HG03064 (cell line): ENCODE data around the gene CDC25C.

Experiments
- ATAC-seq: cut with Tn5 transposase; IDR thresholded peaks from one replicate; pipeline ENCODE4 v1.9.1; 2021; ENCODE audit warnings: low read depth; ENCODE audit not compliant: unreplicated experiment

CDC25C gene

GRCh38 chr5:138331449-138332368, at the start of gene CDC25C:
Gene CDC25C, minus strand, starts transcription at chr5:138331804. Its CDS starts 624 bp downstream, at chr5:138331180.
- peak; percentile 98 for ATAC-seq

GRCh38 chr5:138372653-138373052, 41.0 kb upstream of the CDC25C start:
- ATAC-seq = no peak

DNA sequence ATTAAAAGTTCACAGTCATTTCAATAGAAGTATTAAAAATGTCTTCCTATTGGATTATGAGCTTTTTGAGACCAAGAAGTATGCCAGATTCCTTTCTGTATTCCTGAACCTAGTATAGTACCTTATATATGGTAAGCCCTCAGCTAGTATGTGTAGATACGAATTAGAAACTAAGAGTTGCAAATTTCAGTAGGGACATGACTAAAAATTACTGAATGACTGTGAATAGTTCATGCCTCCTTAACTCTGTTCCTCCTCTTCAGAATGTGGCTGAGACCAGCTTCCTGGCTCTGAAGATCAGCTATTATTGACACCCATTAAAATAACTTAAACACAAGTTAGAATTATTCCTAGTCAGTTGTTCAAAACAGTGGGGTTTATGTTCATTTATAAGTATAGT, 40.6 kb upstream of the CDC25C start:
- ATAC-seq = peak; percentile 72

- no peak for ATAC-seq
Observed at GRCh38 chr5:138371454-138371853, 39.9 kb upstream of the CDC25C start.

DNA sequence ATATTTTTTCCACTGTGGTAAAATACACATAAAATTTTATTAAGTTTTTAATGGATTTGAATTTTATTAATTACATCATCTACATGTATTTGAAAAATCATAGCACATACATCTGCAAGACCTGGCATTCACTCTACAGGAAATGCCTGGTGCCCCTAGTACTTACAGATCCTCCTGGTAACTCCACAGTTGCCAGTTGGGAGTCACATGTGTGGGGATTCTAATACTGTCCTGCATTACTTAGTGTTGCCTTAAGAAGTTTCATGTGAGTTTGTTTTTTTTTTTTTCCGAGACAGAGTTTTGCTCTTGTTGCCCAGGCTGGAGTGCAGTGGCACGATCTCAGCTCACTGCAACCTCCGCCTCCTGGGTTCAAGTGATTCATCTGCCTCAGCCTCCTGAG, 38.9 kb upstream of the CDC25C start:
- ATAC-seq = no peak

- ATAC-seq = no peak
Observed at GRCh38 chr5:138369706-138370105, 38.1 kb upstream of the CDC25C start.

GRCh38 chr5:138369261-138369660, 37.7 kb upstream of the CDC25C start:
- ATAC-seq = no peak

- ATAC-seq = no peak
Observed at GRCh38 chr5:138366632-138367382, 35.2 kb upstream of the CDC25C start.

DNA sequence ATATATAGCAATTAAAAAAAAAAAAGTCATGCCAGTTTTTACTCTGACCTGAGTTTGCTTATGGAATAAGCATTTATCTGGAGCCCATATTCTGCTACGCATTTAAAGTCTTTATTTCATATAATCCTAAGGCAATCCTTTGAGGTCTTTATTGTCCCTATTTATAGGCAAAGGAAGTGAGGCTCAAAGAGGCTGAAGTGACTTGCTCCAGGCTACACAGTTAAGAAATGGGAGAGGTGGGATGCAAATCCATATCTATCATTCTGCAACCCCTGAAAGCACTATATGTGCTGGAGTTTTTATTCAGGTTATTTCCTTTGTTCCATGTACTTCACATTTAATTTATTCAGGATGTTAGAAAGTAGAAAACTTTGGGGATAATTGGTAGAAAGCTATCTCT, 33.0 kb upstream of the CDC25C start:
- no peak for ATAC-seq

GRCh38 chr5:138360941-138361452, 29.4 kb upstream of the CDC25C start:
- no peak for ATAC-seq

DNA sequence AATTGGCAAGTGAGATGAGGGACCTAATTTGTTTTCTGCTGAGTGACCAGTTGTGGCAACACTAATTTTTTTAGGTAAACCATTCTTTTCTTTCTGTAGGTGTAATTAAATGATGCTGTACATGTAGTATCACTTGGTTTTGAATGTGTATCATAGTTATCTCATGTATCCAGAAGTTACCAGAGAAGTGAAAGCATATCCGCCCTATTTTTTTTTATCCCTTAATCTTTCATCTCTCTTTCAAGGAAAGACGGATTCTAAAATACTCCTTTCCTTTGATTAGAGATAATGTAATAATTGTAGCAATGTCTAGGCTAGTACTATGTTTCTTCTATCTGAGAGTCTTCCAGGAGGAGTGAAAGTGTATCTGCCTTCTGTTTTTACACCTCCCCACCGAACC, 28.0 kb upstream of the CDC25C start:
- ATAC-seq = no peak

DNA sequence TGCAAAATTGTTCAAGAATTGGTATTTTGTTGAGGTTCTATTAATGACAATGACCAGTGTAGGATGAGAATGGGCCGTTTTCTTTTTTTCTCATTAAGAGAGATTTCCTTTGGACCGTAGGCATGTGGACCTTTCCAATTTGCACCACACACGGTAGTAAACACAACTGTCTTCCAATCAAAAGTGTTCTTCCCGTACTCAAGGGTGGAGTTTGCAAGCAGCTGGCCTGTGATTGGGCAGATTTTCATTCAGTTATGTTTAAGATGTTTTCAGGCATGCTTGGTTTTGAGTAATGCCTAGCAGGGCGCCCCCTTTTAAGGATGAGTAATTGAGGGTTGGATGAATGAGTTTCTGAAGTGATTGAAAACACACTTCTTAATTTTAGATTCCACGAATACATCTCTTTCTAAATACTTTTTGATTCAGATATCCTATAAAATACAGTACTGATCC, 23.3 kb upstream of the CDC25C start:
- ATAC-seq = no peak

DNA sequence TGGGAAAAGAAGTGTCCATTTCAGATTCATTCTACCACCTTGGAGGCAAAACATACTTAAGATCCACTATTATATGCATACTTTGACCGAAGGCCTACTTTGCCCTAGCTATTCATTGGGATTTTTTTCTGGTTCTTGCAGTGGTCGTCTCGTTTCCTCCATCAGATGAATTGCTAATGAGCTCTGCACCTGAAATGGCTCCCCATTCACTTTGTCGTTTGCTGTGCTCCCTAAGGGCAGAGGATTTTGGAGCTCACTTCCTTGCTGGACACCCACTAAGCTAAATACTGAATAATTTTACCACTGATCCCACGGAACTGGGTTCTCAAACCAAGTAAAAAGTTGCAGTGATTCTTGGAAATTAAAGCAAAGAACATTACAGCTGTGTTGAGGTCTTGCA, 22.8 kb upstream of the CDC25C start:
- ATAC-seq = no peak

DNA sequence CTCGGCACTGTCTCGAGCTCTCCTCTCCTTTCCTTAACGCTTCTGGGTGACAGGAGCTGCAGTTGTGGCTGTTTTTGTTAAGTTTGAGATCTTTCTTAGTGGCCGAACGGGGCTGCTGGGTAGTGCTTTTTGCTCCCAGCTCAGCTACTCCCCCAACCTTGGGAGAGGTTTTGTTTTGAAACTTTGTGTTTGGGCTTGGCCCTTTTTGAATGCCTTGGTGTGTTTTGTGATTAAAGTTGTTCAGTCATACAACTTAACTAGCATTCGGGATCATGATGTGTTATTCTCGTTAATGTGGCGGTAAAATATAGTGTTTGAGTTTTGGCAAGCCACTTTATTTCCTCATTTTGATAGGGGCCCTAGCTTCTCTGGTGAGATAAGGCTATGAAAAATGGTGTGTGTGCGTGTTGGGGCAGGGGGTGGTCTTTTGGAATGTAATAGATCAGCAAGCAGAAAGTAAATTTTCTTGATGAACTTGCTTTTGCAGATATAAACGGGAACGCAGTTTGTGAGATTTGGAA, 22.0 kb upstream of the CDC25C start:
- ATAC-seq = no peak

GRCh38 chr5:138352722-138353559, 21.3 kb upstream of the CDC25C start:
- ATAC-seq = peak; percentile 49

DNA sequence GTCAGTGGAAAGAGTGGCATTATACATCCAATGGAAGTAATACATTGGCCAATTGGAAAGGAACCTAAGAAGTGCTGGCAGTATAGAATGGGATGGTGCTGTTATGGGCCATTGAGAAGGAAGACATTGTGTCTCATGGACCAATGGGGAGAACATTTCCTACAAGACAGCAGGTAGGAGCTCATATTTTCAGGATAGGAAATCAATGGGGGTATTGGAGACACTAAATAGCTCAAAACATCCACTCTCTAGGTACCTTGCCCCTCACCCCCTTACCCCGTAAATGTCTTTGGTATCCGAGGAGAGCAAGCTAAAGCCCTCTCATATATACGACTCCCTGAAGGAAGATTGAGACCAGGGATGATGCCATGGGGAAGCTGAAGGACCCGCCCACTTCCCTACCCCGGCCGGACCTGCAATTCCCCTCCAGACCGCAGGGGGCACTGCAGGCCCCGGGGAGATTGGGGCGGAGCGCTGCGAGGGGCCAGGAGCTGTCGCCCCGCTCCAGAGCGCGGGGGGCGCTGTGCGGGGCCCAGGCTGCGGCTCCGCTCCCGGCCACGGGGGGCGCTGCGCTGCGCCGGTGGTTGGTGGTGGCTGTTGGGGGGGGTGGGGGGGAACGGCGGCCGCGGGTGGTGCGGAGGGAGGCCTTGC, 20.6 kb upstream of the CDC25C start, which contains the start of gene KDM3B:
TSS of gene KDM3B (plus strand) at position 615 of the 651 bp plus-strand sequence. CDS start 111 bp downstream, outside the sequence.
- ATAC-seq = peak; percentile 47

DNA sequence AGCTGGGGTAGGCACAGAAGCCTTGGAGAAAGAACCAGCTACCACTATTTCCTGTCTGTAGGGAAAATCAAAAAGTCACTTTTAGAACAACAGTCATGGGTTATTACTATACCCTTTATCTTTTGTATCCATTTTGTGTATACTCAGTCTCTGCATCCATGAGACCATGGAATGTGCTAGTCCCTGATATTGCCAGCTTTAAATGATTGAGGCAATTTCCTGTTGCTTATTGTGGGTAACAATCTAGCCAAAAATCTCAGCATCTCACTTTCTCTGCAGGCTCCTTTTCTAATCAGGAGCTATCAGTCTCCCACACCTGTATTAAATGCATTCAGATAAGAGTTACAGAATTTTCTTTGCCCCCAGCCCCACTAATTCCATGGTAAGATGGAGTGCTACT, 19.9 kb upstream of the CDC25C start:
- no peak for ATAC-seq

- no peak for ATAC-seq
Observed at GRCh38 chr5:138351056-138351455, 19.5 kb upstream of the CDC25C start.

- ATAC-seq = no peak
Observed at GRCh38 chr5:138350563-138350890, 18.9 kb upstream of the CDC25C start.
